Adrenal gland (tissue), 12 donors: ENCODE measurements around the gene SETBP1. TPM values are rescaled to one million over a fixed set of nuclear protein-coding genes. Genes with fewer than 3 reads are reported as not detected.

Source experiments
- DNase-seq, 7 donors: peaks; one replicate each; pipeline ENCODE4 v3.0.0-alpha.2; 2019 to 2020
- H3K27ac ChIP-seq, 5 donors: fragments of 200-600 bp; sonication (generic) in 4 of 5; 1 replicate in 3 of 5; 2 replicates in 2 of 5; pipeline versions ENCODE4 v1.5.1 to v1.8.0; 2016 to 2020; ENCODE audit warnings: mild to moderate bottlenecking in 1 of 5
- H3K27me3 ChIP-seq: fragments of 200-600 bp; 2 replicates; pipeline ENCODE4 v1.8.0; 2021
- H3K36me3 ChIP-seq, 2 donors: fragments of 200-600 bp; replicated peaks in 1 of 2; 1 replicate in 1 of 2; 2 replicates in 1 of 2; pipeline versions ENCODE4 v1.5.1 to v1.8.0; 2018 to 2022
- H3K4me1 ChIP-seq, 2 donors: fragments of 200-600 bp; replicated peaks in 1 of 2; 1 replicate in 1 of 2; 2 replicates in 1 of 2; pipeline versions ENCODE4 v1.5.1 to v1.8.0; 2018 to 2021
- H3K4me3 ChIP-seq, 4 donors: fragments of 200-600 bp; sonication (generic) in 3 of 4; one replicate each; pipeline ENCODE4 v1.5.1; 2016 to 2018
- H3K9me3 ChIP-seq, 3 donors: fragments of 200-600 bp; sonication (generic) in 1 of 3; replicated peaks in 1 of 3; 1 replicate in 2 of 3; 2 replicates in 1 of 3; pipeline versions ENCODE4 v1.5.1 to v1.8.0; 2016 to 2021
- POLR2A ChIP-seq, 2 donors: fragments of 450-650 bp; IDR thresholded peaks; one replicate each; pipeline ENCODE4 v1.6.1; 2017; ENCODE audit warnings: antibody characterized with exemption in 2 of 2, mild to moderate bottlenecking in 2 of 2, moderate library complexity in 1 of 2
- WGBS, 4 donors: extraction: QIAGEN DNeasy Blood & Tissue Kit in 2 of 4; methylation state at CpG; one replicate each; pipeline versions ENCODE4 v1.1.5 to v1.1.7; 2013 to 2017; 5-methylcytosine and 5-hydroxymethylcytosine counted together
- intact Hi-C, 2 donors: fragments of 100-400 bp; cut with DNase I; formaldehyde crosslinking; loops; one replicate each; pipeline versions ENCODE4 v1.14.1 to v1.15.0; 2022 to 2023
- polyA plus RNA-seq, 3 donors: library from polyadenylated mRNA; stranded (reverse); fragments of 200-250 nt in 2 of 3; fragments of 350-450 nt in 1 of 3; fragmentation: Illumina TruSeq in 1 of 3; extraction: RNeasy Lipid Tissue Mini Kit (QIAGEN cat#74804) in 1 of 3; gene quantifications; one replicate each; pipeline ENCODE4 v1.2.3, GENCODE V29; 2013 to 2014
- total RNA-seq, 9 donors: library from RNA; depleted of rRNA in 4 of 9; stranded (reverse); fragments of >200 nt in 4 of 9; fragments of 120-200 nt in 1 of 9; fragmentation: NEBNext Ultra II Directional in 1 of 9; extraction: Animal tissue kit (Norgen Biotek cat#: 25700) in 1 of 9; gene quantifications; one replicate each; pipeline versions ENCODE4 v1.1.0 to v1.2.4, GENCODE V29; 2013 to 2023
- TF ChIP-seq, protein P1 (sequence below), 6 experiments: fragments of 450-650 bp in 4 of 6; fragments of 200-600 bp in 2 of 6; sonication (generic) in 1 of 6; IDR thresholded peaks; 1 replicate in 5 of 6; 2 replicates in 1 of 6; pipeline versions ENCODE4 v1.5.1 to v1.8.0; 2016 to 2021; ENCODE audit warnings: antibody characterized with exemption in 6 of 6, mild to moderate bottlenecking in 2 of 6, moderate library complexity in 1 of 6
- donor health status: healthy with polysubstance abuse.
- donor health status: Bipolar disorder and iron deficiency.
- donor health status: DM: yes; HTN: yes; CAD: no.
- donor health status: DM: no; HTN: no; CAD: no.
- donor health status: DM: no; HTN: no; CAD: no.
- donor health status: DM: yes; HTN: yes; CAD: no.

SETBP1 gene
- total and polyA plus RNA-seq, 12 donors: 1.2 to 18.0 (median 9.4) TPM

GRCh38 chr18:44782617-44783016 is 101.9 kb downstream of the SETBP1 start:
- no peak for DNase-seq
- Histone ChIP-seq H3K27me3 (no peaks in the 10 kb centered on the region), H3K27ac (peak overlapping the region in 1 of 5 donors; percentile 15), H3K36me3 (no peaks in the 10 kb centered on the region), H3K4me3 (no peak overlapping the region), H3K9me3 (no peaks in the 10 kb centered on the region), H3K4me1 (no peaks in the 10 kb centered on the region)
- TF ChIP-seq, protein P1, sequence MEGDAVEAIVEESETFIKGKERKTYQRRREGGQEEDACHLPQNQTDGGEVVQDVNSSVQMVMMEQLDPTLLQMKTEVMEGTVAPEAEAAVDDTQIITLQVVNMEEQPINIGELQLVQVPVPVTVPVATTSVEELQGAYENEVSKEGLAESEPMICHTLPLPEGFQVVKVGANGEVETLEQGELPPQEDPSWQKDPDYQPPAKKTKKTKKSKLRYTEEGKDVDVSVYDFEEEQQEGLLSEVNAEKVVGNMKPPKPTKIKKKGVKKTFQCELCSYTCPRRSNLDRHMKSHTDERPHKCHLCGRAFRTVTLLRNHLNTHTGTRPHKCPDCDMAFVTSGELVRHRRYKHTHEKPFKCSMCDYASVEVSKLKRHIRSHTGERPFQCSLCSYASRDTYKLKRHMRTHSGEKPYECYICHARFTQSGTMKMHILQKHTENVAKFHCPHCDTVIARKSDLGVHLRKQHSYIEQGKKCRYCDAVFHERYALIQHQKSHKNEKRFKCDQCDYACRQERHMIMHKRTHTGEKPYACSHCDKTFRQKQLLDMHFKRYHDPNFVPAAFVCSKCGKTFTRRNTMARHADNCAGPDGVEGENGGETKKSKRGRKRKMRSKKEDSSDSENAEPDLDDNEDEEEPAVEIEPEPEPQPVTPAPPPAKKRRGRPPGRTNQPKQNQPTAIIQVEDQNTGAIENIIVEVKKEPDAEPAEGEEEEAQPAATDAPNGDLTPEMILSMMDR (IDR thresholded peaks at IDR 0.05): no peak
- no peak for TF ChIP-seq POLR2A (IDR thresholded peaks at IDR 0.05)
- WGBS, 4 donors: 78 to 88% (median 84%) methylated on average over 5 of the region's 5 CpGs
- intact Hi-C loops: no loop called here

- TF ChIP-seq POLR2A (IDR thresholded peaks at IDR 0.05): no peak
- TF ChIP-seq, protein P1 (IDR thresholded peaks at IDR 0.05): no peak
- WGBS, 4 donors: 56 to 73% (median 64%) methylated on average over 1 of the region's 1 CpG
- Histone ChIP-seq H3K4me3 (no peak overlapping the region), H3K36me3 (no peaks in the 10 kb centered on the region), H3K9me3 (no peaks in the 10 kb centered on the region), H3K27me3 (no peaks in the 10 kb centered on the region), H3K4me1 (no peaks in the 10 kb centered on the region), H3K27ac (no peak overlapping the region)
- DNase-seq: no peak
- intact Hi-C loops: no loop called here
Measured at GRCh38 chr18:44783371-44783770, 102.7 kb downstream of the SETBP1 start.

- Histone ChIP-seq H3K36me3 (no peaks in the 10 kb centered on the region), H3K27ac (no peak overlapping the region), H3K9me3 (no peaks in the 10 kb centered on the region), H3K4me3 (no peak overlapping the region), H3K27me3 (no peaks in the 10 kb centered on the region), H3K4me1 (peaks cover 0 to 7% of the 10 kb centered on the region in 2 donors)
- intact Hi-C loops: no loop called here
- no peak for DNase-seq
- TF ChIP-seq, protein P1 (IDR thresholded peaks at IDR 0.05): no peak
- TF ChIP-seq POLR2A (IDR thresholded peaks at IDR 0.05): no peak
Measured at GRCh38 chr18:44786257-44786656, 105.6 kb downstream of the SETBP1 start.

- Histone ChIP-seq H3K4me1 (peaks cover 0 to 7% of the 10 kb centered on the region in 2 donors), H3K36me3 (no peaks in the 10 kb centered on the region), H3K9me3 (no peaks in the 10 kb centered on the region), H3K27ac (no peak overlapping the region), H3K27me3 (no peaks in the 10 kb centered on the region), H3K4me3 (no peak overlapping the region)
- intact Hi-C loops: no loop called here
- WGBS, 4 donors: 53 to 57% (median 53%) methylated on average over 6 of the region's 6 CpGs
- no peak for TF ChIP-seq POLR2A (IDR thresholded peaks at IDR 0.05)
- TF ChIP-seq, protein P1 (IDR thresholded peaks at IDR 0.05): no peak
- DNase-seq: no peak
Measured at GRCh38 chr18:44786688-44787087, 106.0 kb downstream of the SETBP1 start.
